ENCODE data around the gene PLOD2. TPM values are rescaled to one million over a fixed set of nuclear protein-coding genes. Genes with fewer than 3 reads are reported as not detected.

The PLOD2 gene
- total RNA-seq, 1 experiment from 2014 or later, result 120 TPM

- in situ Hi-C loops (cut with HindIII; ENCODE audit: low pct_unique_long_range_greater_than_20kb, low sequenced_read_pairs), result no loop called here
- no peak for DNase-seq (ENCODE audit: low read depth)
Observed at GRCh38 chr3:146170591-146170990, 9.6 kb upstream of the PLOD2 start.

GRCh38 chr3:146169891-146170290, 8.9 kb upstream of the PLOD2 start:
- no peak for DNase-seq (ENCODE audit: low read depth)
- in situ Hi-C loops (cut with HindIII; ENCODE audit: low pct_unique_long_range_greater_than_20kb, low sequenced_read_pairs), result no loop called here

- DNase-seq (ENCODE audit: low read depth), result no peak
- in situ Hi-C loops (cut with HindIII; ENCODE audit: low pct_unique_long_range_greater_than_20kb, low sequenced_read_pairs), result no loop called here
Observed at GRCh38 chr3:146166826-146167225, 5.8 kb upstream of the PLOD2 start.

GRCh38 chr3:146166415-146166821, 5.4 kb upstream of the PLOD2 start:
- in situ Hi-C loops (cut with HindIII; ENCODE audit: low pct_unique_long_range_greater_than_20kb, low sequenced_read_pairs), result no loop called here
- DNase-seq (ENCODE audit: low read depth), result peak; percentile 96

- in situ Hi-C loops (cut with HindIII; ENCODE audit: low pct_unique_long_range_greater_than_20kb, low sequenced_read_pairs), result no loop called here
Observed at GRCh38 chr3:146165877-146166276, 4.9 kb upstream of the PLOD2 start.

GRCh38 chr3:146164971-146165769, 4.2 kb upstream of the PLOD2 start:
- in situ Hi-C loops (cut with HindIII; ENCODE audit: low pct_unique_long_range_greater_than_20kb, low sequenced_read_pairs), result no loop called here
- DNase-seq (ENCODE audit: low read depth), result peak; percentile 77

More at GRCh38 chr3:146165877-146166276, 4.9 kb upstream of the PLOD2 start:
- no peak for DNase-seq (ENCODE audit: low read depth)

GRCh38 chr3:146164506-146164905, 3.5 kb upstream of the PLOD2 start:
- DNase-seq (ENCODE audit: low read depth), result no peak
- in situ Hi-C loops (cut with HindIII; ENCODE audit: low pct_unique_long_range_greater_than_20kb, low sequenced_read_pairs), result no loop called here

- peak; percentile 66 for DNase-seq (ENCODE audit: low read depth)
- in situ Hi-C loops (cut with HindIII; ENCODE audit: low pct_unique_long_range_greater_than_20kb, low sequenced_read_pairs), result no loop called here
Observed at GRCh38 chr3:146164071-146164470, 3.1 kb upstream of the PLOD2 start.

GRCh38 chr3:146163584-146163983, 2.6 kb upstream of the PLOD2 start:
- peak; percentile 89 for DNase-seq (ENCODE audit: low read depth)
- in situ Hi-C loops (cut with HindIII; ENCODE audit: low pct_unique_long_range_greater_than_20kb, low sequenced_read_pairs), result no loop called here

- in situ Hi-C loops (cut with HindIII; ENCODE audit: low pct_unique_long_range_greater_than_20kb, low sequenced_read_pairs), result no loop called here
- DNase-seq (ENCODE audit: low read depth), result peak; percentile 69
Observed at GRCh38 chr3:146162561-146162960, 1.6 kb upstream of the PLOD2 start.

- no peak for DNase-seq (ENCODE audit: low read depth)
- in situ Hi-C loops (cut with HindIII; ENCODE audit: low pct_unique_long_range_greater_than_20kb, low sequenced_read_pairs), result no loop called here
Observed at GRCh38 chr3:146161663-146162002, 649 bp upstream of the PLOD2 start.

GRCh38 chr3:146160321-146160963, 542 bp downstream of the PLOD2 start:
- DNase-seq (ENCODE audit: low read depth), result peak; percentile 88

GRCh38 chr3:146159616-146160320, 1.2 kb downstream of the PLOD2 start:
- in situ Hi-C loops (cut with HindIII; ENCODE audit: low pct_unique_long_range_greater_than_20kb, low sequenced_read_pairs), result no loop called here

More at GRCh38 chr3:146160321-146160963, 542 bp downstream of the PLOD2 start:
- in situ Hi-C loops (cut with HindIII; ENCODE audit: low pct_unique_long_range_greater_than_20kb, low sequenced_read_pairs), result no loop called here

GRCh38 chr3:146159037-146159436, 1.9 kb downstream of the PLOD2 start:
- DNase-seq (ENCODE audit: low read depth), result peak; percentile 35
- in situ Hi-C loops (cut with HindIII; ENCODE audit: low pct_unique_long_range_greater_than_20kb, low sequenced_read_pairs), result no loop called here

More at GRCh38 chr3:146159616-146160320, 1.2 kb downstream of the PLOD2 start:
- DNase-seq (ENCODE audit: low read depth), result no peak

- in situ Hi-C loops (cut with HindIII; ENCODE audit: low pct_unique_long_range_greater_than_20kb, low sequenced_read_pairs), result no loop called here
Observed at GRCh38 chr3:146157325-146158060, 3.5 kb downstream of the PLOD2 start.

GRCh38 chr3:146156666-146157314, 4.2 kb downstream of the PLOD2 start:
- in situ Hi-C loops (cut with HindIII; ENCODE audit: low pct_unique_long_range_greater_than_20kb, low sequenced_read_pairs), result no loop called here
- peak; percentile 57 for DNase-seq (ENCODE audit: low read depth)

More at GRCh38 chr3:146157325-146158060, 3.5 kb downstream of the PLOD2 start:
- peak; percentile 52 for DNase-seq (ENCODE audit: low read depth)

GRCh38 chr3:146156095-146156494, 4.9 kb downstream of the PLOD2 start:
- in situ Hi-C loops (cut with HindIII; ENCODE audit: low pct_unique_long_range_greater_than_20kb, low sequenced_read_pairs), result no loop called here

GRCh38 chr3:146154995-146155394, 6.0 kb downstream of the PLOD2 start:
- no peak for DNase-seq (ENCODE audit: low read depth)
- in situ Hi-C loops (cut with HindIII; ENCODE audit: low pct_unique_long_range_greater_than_20kb, low sequenced_read_pairs), result no loop called here

More at GRCh38 chr3:146156095-146156494, 4.9 kb downstream of the PLOD2 start:
- peak; percentile 54 for DNase-seq (ENCODE audit: low read depth)

Measured in Caki2 (cell line).